Measurements from ENCODE around the gene CXXC1. TPM values are rescaled to one million over a fixed set of nuclear protein-coding genes. Genes with fewer than 3 reads are reported as not detected.
"Not testable (repeated sequence)": the region's sequence is repeated elsewhere in the genome, so short reads cannot be mapped to it uniquely, and the experiment has no call there.

The CXXC1 gene
- total and polyA plus RNA-seq, 7 donors: 27.0 to 83.2 (median 49.0) TPM

GRCh38 chr18:50312296-50313030 lies 25.0 kb upstream of the CXXC1 start:
- peaks cover 0 to 6% (median 5%) of the 10 kb centered on the region in 4 donors for H3K4me1 ChIP-seq
- no peak overlapping the region for H3K27ac ChIP-seq
- no peaks in the 10 kb centered on the region for H3K36me3 ChIP-seq
- H3K27me3 ChIP-seq: peaks cover 0 to 4% (median 0%) of the 10 kb centered on the region in 3 donors
- no peaks in the 10 kb centered on the region for H3K9me3 ChIP-seq
- intact Hi-C loops (cut with DNase I): loop anchor here (5.0 kb wide), 1 partner anchor 45 kb away; no protein-coding TSS in a partner anchor
- no peak overlapping the region for H3K4me3 ChIP-seq
- WGBS, 2 donors: 72 to 88% methylated on average over 7 of the region's 7 CpGs
- TF ChIP-seq POLR2AphosphoS5 (IDR thresholded peaks at IDR 0.05): no peak
- TF ChIP-seq POLR2A (IDR thresholded peaks at IDR 0.05): no peak
- TF ChIP-seq, protein P1, sequence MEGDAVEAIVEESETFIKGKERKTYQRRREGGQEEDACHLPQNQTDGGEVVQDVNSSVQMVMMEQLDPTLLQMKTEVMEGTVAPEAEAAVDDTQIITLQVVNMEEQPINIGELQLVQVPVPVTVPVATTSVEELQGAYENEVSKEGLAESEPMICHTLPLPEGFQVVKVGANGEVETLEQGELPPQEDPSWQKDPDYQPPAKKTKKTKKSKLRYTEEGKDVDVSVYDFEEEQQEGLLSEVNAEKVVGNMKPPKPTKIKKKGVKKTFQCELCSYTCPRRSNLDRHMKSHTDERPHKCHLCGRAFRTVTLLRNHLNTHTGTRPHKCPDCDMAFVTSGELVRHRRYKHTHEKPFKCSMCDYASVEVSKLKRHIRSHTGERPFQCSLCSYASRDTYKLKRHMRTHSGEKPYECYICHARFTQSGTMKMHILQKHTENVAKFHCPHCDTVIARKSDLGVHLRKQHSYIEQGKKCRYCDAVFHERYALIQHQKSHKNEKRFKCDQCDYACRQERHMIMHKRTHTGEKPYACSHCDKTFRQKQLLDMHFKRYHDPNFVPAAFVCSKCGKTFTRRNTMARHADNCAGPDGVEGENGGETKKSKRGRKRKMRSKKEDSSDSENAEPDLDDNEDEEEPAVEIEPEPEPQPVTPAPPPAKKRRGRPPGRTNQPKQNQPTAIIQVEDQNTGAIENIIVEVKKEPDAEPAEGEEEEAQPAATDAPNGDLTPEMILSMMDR (IDR thresholded peaks at IDR 0.05): no peak
- no peak for TF ChIP-seq EP300 (IDR thresholded peaks at IDR 0.05)
- no peak for DNase-seq

- no peaks in the 10 kb centered on the region for H3K36me3 ChIP-seq
- TF ChIP-seq, protein P1 (IDR thresholded peaks at IDR 0.05): no peak
- no peak for TF ChIP-seq POLR2AphosphoS5 (IDR thresholded peaks at IDR 0.05)
- TF ChIP-seq EP300 (IDR thresholded peaks at IDR 0.05): no peak
- TF ChIP-seq POLR2A (IDR thresholded peaks at IDR 0.05): no peak
- no peaks in the 10 kb centered on the region for H3K9me3 ChIP-seq
- H3K27ac ChIP-seq: no peak overlapping the region
- peaks cover 0 to 4% (median 0%) of the 10 kb centered on the region in 3 donors for H3K27me3 ChIP-seq
- H3K4me3 ChIP-seq: no peak overlapping the region
- intact Hi-C loops (cut with DNase I): loop anchor here (5.0 kb wide), 1 partner anchor 46 kb away; no protein-coding TSS in a partner anchor
- 91% methylated on average over 3 of the region's 3 CpGs for WGBS, 2 donors
- no peak for DNase-seq
- peaks cover 0 to 11% (median 10%) of the 10 kb centered on the region in 4 donors for H3K4me1 ChIP-seq
Observed at GRCh38 chr18:50311650-50312049, 24.2 kb upstream of the CXXC1 start.

DNA sequence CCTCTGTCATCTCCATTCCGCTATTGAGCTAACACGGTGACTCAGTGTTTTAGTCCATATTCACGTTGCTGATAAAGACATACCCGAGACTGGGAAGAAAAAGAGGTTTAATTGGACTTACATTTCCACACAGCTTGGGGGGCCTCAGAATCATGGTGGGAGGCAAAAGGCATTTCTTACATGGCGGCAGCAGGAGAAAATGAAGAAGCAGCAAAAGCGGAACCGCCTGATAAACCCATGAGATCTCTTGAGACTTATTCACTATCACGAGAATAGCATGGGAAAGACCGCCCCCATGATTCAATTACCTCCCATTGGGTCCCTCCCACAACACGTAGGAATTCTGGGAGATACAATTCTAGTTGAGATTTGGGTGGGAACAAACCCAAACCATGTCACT lies 22.6 kb upstream of the CXXC1 start:
- no peak for TF ChIP-seq POLR2AphosphoS5 (IDR thresholded peaks at IDR 0.05)
- no peak for TF ChIP-seq EP300 (IDR thresholded peaks at IDR 0.05)
- TF ChIP-seq, protein P1 (IDR thresholded peaks at IDR 0.05): no peak
- no peak for TF ChIP-seq POLR2A (IDR thresholded peaks at IDR 0.05)
- no peaks in the 10 kb centered on the region for H3K9me3 ChIP-seq
- no peaks in the 10 kb centered on the region for H3K36me3 ChIP-seq
- H3K4me3 ChIP-seq: no peak overlapping the region
- 89 to 91% methylated on average over 10 of the region's 10 CpGs for WGBS, 2 donors
- H3K4me1 ChIP-seq: peaks cover 0 to 11% (median 10%) of the 10 kb centered on the region in 4 donors
- no peak for DNase-seq
- H3K27me3 ChIP-seq: no peaks in the 10 kb centered on the region
- intact Hi-C loops (cut with DNase I): loop anchor here (5.0 kb wide), 1 partner anchor 47 kb away; no protein-coding TSS in a partner anchor
- no peak overlapping the region for H3K27ac ChIP-seq

GRCh38 chr18:50308851-50309250 lies 21.4 kb upstream of the CXXC1 start:
- DNase-seq: not testable (repeated sequence)

DNA sequence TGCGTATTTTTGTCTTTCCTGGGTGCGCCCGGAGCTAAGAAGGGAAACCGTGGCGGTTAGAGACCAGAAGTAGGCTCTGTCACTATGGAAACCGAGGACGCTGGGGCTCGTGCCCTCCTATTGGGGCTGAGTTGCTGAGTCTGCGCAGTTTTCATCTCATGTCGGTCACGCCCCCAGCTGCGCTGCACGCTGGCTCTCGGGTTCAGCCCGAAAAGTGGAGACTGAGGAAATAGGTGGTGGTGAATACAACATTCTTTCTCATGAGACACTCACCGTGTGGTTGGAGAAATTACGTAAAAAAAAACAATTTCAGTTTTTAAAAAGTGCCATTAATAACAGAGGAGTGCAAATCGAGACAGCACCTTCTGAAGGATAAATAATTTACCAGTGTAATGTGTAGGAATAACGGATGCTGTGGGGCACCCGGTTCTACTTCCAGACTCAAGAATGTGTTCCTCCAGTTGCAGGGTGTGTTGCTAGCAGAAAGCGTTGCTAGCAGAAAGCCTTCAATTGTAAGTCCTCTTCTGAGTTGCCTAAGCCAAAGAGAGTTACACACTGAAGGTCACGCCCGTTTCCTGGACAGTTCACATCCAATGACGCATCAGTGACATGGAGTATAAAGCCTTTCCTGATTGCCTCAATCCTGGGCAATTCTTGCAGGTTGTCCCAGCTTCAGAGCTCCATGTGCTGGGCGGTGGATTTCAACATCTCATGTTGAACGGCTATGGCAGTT lies 20.4 kb upstream of the CXXC1 start:
- H3K27ac ChIP-seq: peak overlapping the region in 3 of 4 donors; percentile 33 to 45 (median 35)
- peaks cover 0 to 8% (median 0%) of the 10 kb centered on the region in 3 donors for H3K27me3 ChIP-seq
- peak; percentile 94 for DNase-seq
- TF ChIP-seq POLR2AphosphoS5 (IDR thresholded peaks at IDR 0.05) (peak in 3 of 4 donors; percentile 29 to 49 (median 31)), POLR2A (IDR thresholded peaks at IDR 0.05) (no peak), EP300 (IDR thresholded peaks at IDR 0.05) (no peak)
- TF ChIP-seq, protein P1 (IDR thresholded peaks at IDR 0.05): no peak
- no peaks in the 10 kb centered on the region for H3K9me3 ChIP-seq
- H3K4me3 ChIP-seq: peak overlapping the region; percentile 26 to 52 (median 50)
- intact Hi-C loops (cut with DNase I): loop anchor here (5.0 kb wide), 2 partner anchors 41 to 69 kb away; partner anchors contain the start of genes CFAP53 and SKA1
- no peaks in the 10 kb centered on the region for H3K36me3 ChIP-seq
- peaks cover 0 to 11% (median 10%) of the 10 kb centered on the region in 4 donors for H3K4me1 ChIP-seq
- WGBS, 2 donors: 2 to 4% methylated on average over 26 of the region's 26 CpGs

More at GRCh38 chr18:50308851-50309250, 21.4 kb upstream of the CXXC1 start:
- H3K27me3 ChIP-seq, H3K36me3 ChIP-seq, H3K9me3 ChIP-seq, H3K4me3 ChIP-seq: not testable (repeated sequence)
- Histone ChIP-seq H3K27ac (peak overlapping the region in 1 of 4 donors; percentile 35), H3K4me1 (peaks cover 0 to 11% (median 10%) of the 10 kb centered on the region in 4 donors)
- intact Hi-C loops (cut with DNase I): loop anchor here (5.0 kb wide), 2 partner anchors 42 to 68 kb away; partner anchors contain the start of genes CFAP53 and SKA1
- WGBS, 2 donors: 49 to 69% methylated on average over 5 of the region's 5 CpGs

All from sigmoid colon (tissue), 7 donors.